Adrenal gland (tissue), 5 donors: ENCODE results near the gene ATCAY.

Experiments
- CTCF ChIP-seq, 6 experiments: fragments of 450-650 bp in 4 of 6; fragments of 200-600 bp in 2 of 6; sonication (generic) in 1 of 6; IDR thresholded peaks; 1 replicate in 5 of 6; 2 replicates in 1 of 6; pipeline versions ENCODE4 v1.5.1 to v1.8.0; 2016 to 2021; ENCODE audit warnings: antibody characterized with exemption in 6 of 6, mild to moderate bottlenecking in 2 of 6, moderate library complexity in 1 of 6
- POLR2A ChIP-seq, 2 donors: fragments of 450-650 bp; IDR thresholded peaks; one replicate each; pipeline ENCODE4 v1.6.1; 2017; ENCODE audit warnings: antibody characterized with exemption in 2 of 2, mild to moderate bottlenecking in 2 of 2, moderate library complexity in 1 of 2
- donor health status: DM: no; HTN: no; CAD: no.

GRCh38 chr19:3966051-3967017, 85.8 kb downstream of the ATCAY start:
- TF ChIP-seq CTCF (IDR thresholded peaks at IDR 0.05), result no peak
- TF ChIP-seq POLR2A (IDR thresholded peaks at IDR 0.05), result no peak
